Measurements from ENCODE around the gene MYO1C. TPM values are rescaled to one million over a fixed set of nuclear protein-coding genes. Genes with fewer than 3 reads are reported as not detected.

The MYO1C gene
- total and polyA plus RNA-seq, 4 donors: 73.4 to 237 (median 89.6) TPM

DNA sequence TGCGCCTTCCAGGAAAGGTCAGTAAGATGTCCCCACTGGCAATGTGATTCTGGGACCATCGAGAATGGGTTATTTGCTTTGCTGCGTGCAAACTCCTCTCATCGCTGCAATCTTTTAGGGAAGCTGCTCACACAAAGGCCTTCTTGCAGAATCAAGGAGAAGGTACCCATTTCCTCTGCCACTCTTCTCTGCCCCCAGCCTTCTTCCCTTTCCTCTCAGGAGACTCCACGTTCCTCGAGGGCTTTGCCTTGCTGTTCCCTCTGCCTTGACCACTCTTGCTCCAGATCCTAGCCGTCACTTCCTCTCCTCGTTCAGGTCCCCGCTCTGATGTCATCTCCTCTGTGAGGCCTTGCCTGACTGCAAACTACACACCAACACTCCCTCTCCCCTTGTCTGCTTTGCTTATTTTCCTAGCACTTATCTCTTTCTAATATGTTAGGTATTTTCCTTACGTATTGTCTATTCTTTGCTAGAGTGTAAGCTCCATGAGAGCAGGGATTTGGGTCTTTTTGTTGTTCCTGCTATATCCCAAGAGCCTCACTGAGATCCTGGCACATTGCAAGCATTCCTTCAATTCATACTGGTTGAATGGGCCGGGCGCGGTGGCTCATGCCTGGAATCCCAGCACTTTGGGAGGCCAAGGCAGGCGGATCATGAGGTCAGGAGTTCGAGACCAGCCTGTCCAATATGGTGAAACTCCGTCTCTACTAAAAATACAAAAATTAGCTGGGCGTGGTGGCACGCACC is 31.1 kb downstream of the MYO1C start:
- no peak overlapping the region for H3K4me3 ChIP-seq
- H3K4me1 ChIP-seq (ENCODE audit: control insufficient read depth in 5 of 5, insufficient read depth in 5 of 5, low read length in 5 of 5): peaks cover 0 to 6% (median 0%) of the 10 kb centered on the region in 5 donors
- whole genome bisulfite sequencing, 2 donors: 70 to 83% methylated on average over 17 to 18 of the region's 18 CpGs
- H3K27me3 ChIP-seq (ENCODE audit: control insufficient read depth in 3 of 3, insufficient read depth in 3 of 3, low read length in 2 of 3): no peaks in the 10 kb centered on the region
- DNase-seq: no peak
- H3K9ac ChIP-seq (ENCODE audit: insufficient read depth in 1 of 2, low read length in 2 of 2): no peak overlapping the region
- H3K27ac ChIP-seq (ENCODE audit: low read depth in 1 of 2, low read length in 1 of 2): no peak overlapping the region
- H3K9me3 ChIP-seq (ENCODE audit: control insufficient read depth in 4 of 4, insufficient read depth in 3 of 4, low read length in 3 of 4): no peaks in the 10 kb centered on the region
- ATAC-seq (ENCODE audit: insufficient read depth, low FRiP score): no peak
- peaks cover 0 to 16% (median 3%) of the 10 kb centered on the region in 4 donors for H3K36me3 ChIP-seq (ENCODE audit: control insufficient read depth in 4 of 4, insufficient read depth in 4 of 4, low read length in 4 of 4)
- TF ChIP-seq, protein P1, sequence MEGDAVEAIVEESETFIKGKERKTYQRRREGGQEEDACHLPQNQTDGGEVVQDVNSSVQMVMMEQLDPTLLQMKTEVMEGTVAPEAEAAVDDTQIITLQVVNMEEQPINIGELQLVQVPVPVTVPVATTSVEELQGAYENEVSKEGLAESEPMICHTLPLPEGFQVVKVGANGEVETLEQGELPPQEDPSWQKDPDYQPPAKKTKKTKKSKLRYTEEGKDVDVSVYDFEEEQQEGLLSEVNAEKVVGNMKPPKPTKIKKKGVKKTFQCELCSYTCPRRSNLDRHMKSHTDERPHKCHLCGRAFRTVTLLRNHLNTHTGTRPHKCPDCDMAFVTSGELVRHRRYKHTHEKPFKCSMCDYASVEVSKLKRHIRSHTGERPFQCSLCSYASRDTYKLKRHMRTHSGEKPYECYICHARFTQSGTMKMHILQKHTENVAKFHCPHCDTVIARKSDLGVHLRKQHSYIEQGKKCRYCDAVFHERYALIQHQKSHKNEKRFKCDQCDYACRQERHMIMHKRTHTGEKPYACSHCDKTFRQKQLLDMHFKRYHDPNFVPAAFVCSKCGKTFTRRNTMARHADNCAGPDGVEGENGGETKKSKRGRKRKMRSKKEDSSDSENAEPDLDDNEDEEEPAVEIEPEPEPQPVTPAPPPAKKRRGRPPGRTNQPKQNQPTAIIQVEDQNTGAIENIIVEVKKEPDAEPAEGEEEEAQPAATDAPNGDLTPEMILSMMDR (IDR thresholded peaks at IDR 0.05; ENCODE audit: control extremely low read depth, extremely low read depth): no peak

GRCh38 chr17:1460233-1460632 is 32.3 kb downstream of the MYO1C start:
- Histone ChIP-seq H3K4me3 (no peak overlapping the region), H3K4me1 (ENCODE audit: control insufficient read depth in 5 of 5, insufficient read depth in 5 of 5, low read length in 5 of 5) (peaks cover 0 to 6% (median 0%) of the 10 kb centered on the region in 5 donors), H3K27ac (ENCODE audit: low read depth in 1 of 2, low read length in 1 of 2) (peak overlapping the region in 1 of 2 donors; percentile 84), H3K27me3 (ENCODE audit: control insufficient read depth in 3 of 3, insufficient read depth in 3 of 3, low read length in 2 of 3) (no peaks in the 10 kb centered on the region), H3K9me3 (ENCODE audit: control insufficient read depth in 4 of 4, insufficient read depth in 3 of 4, low read length in 3 of 4) (no peaks in the 10 kb centered on the region), H3K9ac (ENCODE audit: insufficient read depth in 1 of 2, low read length in 2 of 2) (no peak overlapping the region), H3K36me3 (ENCODE audit: control insufficient read depth in 4 of 4, insufficient read depth in 4 of 4, low read length in 4 of 4) (peaks cover 0 to 9% (median 3%) of the 10 kb centered on the region in 4 donors)
- ATAC-seq (ENCODE audit: insufficient read depth, low FRiP score): no peak
- DNase-seq: no peak
- 30 to 55% methylated on average over 6 of the region's 6 CpGs for WGBS, 2 donors
- TF ChIP-seq, protein P1 (IDR thresholded peaks at IDR 0.05; ENCODE audit: control extremely low read depth, extremely low read depth): no peak

- no peaks in the 10 kb centered on the region for H3K9me3 ChIP-seq (ENCODE audit: control insufficient read depth in 4 of 4, insufficient read depth in 3 of 4, low read length in 3 of 4)
- TF ChIP-seq, protein P1 (IDR thresholded peaks at IDR 0.05; ENCODE audit: control extremely low read depth, extremely low read depth): no peak
- peaks cover 4 to 14% (median 8%) of the 10 kb centered on the region in 5 donors for H3K4me1 ChIP-seq (ENCODE audit: control insufficient read depth in 5 of 5, insufficient read depth in 5 of 5, low read length in 5 of 5)
These were observed 36.5 kb downstream of the MYO1C start, which contains the start of gene CRK for GRCh38 chr17:1455797-1456599. Gene CRK, minus strand, starts transcription at chr17:1456232. Its CDS starts 115 bp downstream, at chr17:1456117.

More at GRCh38 chr17:1455797-1456599, 36.5 kb downstream of the MYO1C start, which contains the start of gene CRK:
- Histone ChIP-seq H3K27me3 (ENCODE audit: control insufficient read depth in 3 of 3, insufficient read depth in 3 of 3, low read length in 2 of 3) (no peaks in the 10 kb centered on the region), H3K27ac (ENCODE audit: low read depth in 1 of 2, low read length in 1 of 2) (peak within 1 kb of the TSS; percentile 99 to 100), H3K9ac (ENCODE audit: insufficient read depth in 1 of 2, low read length in 2 of 2) (peak within 1 kb of the TSS; percentile 43 to 86), H3K4me3 (peak within 1 kb of the TSS; percentile 98), H3K36me3 (ENCODE audit: control insufficient read depth in 4 of 4, insufficient read depth in 4 of 4, low read length in 4 of 4) (peaks cover 0 to 5% (median under 1%) of the 10 kb centered on the region in 4 donors)
- 0% methylated on average over 91 to 93 of the region's 93 CpGs for WGBS, 2 donors
- DNase-seq (peak; percentile 98 to 99 (median 98)), ATAC-seq (ENCODE audit: insufficient read depth, low FRiP score) (peak; percentile 93)

Measured in lung (tissue), 12 donors.